ENCODE measurements around the gene ROBO1. TPM values are rescaled to one million over a fixed set of nuclear protein-coding genes. Genes with fewer than 3 reads are reported as not detected.

Gene ROBO1
- total and polyA plus RNA-seq, 2 donors (not counting 3 experiments of a cell fraction or from before 2014, with no cell fraction given): 5.9 to 14.2 TPM

DNA sequence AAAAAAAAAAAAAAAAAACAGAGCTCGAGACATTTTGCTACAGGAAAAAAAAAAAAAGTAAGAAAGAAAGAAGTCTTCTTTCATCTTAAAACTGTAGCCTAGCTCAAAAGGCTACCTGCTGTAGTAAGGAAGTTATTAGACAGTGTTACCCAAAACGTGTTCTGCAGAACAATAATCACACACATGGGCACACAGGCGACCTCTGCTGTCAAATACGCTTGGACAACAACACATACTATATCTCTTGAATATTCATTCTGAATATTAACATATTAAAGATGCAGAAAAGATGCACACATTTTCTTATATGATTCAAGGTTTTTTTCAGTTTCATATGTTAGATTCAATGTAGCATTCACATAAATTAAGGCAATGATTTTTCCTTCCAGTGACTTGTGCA is 215.8 kb downstream of the ROBO1 start:
- no peaks in the 10 kb centered on the region for H3K79me2 ChIP-seq (ENCODE audit: control insufficient read depth, insufficient read depth, low read length)
- TF ChIP-seq, protein P1, sequence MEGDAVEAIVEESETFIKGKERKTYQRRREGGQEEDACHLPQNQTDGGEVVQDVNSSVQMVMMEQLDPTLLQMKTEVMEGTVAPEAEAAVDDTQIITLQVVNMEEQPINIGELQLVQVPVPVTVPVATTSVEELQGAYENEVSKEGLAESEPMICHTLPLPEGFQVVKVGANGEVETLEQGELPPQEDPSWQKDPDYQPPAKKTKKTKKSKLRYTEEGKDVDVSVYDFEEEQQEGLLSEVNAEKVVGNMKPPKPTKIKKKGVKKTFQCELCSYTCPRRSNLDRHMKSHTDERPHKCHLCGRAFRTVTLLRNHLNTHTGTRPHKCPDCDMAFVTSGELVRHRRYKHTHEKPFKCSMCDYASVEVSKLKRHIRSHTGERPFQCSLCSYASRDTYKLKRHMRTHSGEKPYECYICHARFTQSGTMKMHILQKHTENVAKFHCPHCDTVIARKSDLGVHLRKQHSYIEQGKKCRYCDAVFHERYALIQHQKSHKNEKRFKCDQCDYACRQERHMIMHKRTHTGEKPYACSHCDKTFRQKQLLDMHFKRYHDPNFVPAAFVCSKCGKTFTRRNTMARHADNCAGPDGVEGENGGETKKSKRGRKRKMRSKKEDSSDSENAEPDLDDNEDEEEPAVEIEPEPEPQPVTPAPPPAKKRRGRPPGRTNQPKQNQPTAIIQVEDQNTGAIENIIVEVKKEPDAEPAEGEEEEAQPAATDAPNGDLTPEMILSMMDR (IDR thresholded peaks at IDR 0.05; ENCODE audit: extremely low read depth in 1 of 2, insufficient read depth in 1 of 2, low read depth in 1 of 2, low read length in 2 of 2): no peak
- TF ChIP-seq EZH2 (IDR thresholded peaks at IDR 0.05; ENCODE audit: borderline replicate concordance, low read depth, low read length, severe bottlenecking) (no peak), FOS (IDR thresholded peaks at IDR 0.05; ENCODE audit: borderline replicate concordance, insufficient read depth, low read length) (no peak), JUN (IDR thresholded peaks at IDR 0.05; ENCODE audit: borderline replicate concordance, insufficient read depth, insufficient read length, low read depth) (no peak), POLR2A (IDR thresholded peaks at IDR 0.05; ENCODE audit: low read depth, low read length) (no peak), GATA2 (IDR thresholded peaks at IDR 0.05; ENCODE audit: insufficient read depth, insufficient read length, low read depth, low read length) (no peak), POLR2AphosphoS5 (IDR thresholded peaks at IDR 0.05; ENCODE audit: insufficient read depth, low read depth, low read length) (no peak), MYC (IDR thresholded peaks at IDR 0.05; ENCODE audit: low read depth, low read length) (no peak)
- TF ChIP-seq, protein P2, sequence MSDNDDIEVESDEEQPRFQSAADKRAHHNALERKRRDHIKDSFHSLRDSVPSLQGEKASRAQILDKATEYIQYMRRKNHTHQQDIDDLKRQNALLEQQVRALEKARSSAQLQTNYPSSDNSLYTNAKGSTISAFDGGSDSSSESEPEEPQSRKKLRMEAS (IDR thresholded peaks at IDR 0.05; ENCODE audit: insufficient read depth, insufficient read length): no peak
- DNase-seq (ENCODE audit: low read depth, low spot score): no peak
- no peaks in the 10 kb centered on the region for H3K9me1 ChIP-seq (replicated peaks; ENCODE audit: control insufficient read depth, extremely low read depth, insufficient read depth, low read length)
- intact Hi-C loops (cut with micrococcal nuclease) (no loop called here), dilution Hi-C loops (cut with MboI; ENCODE audit: extremely low pct_ligation_motif_present, low sequenced_read_pairs) (no loop called here)
- H3K9ac ChIP-seq (replicated peaks; ENCODE audit: extremely low read depth, insufficient read depth, low read length): no peak overlapping the region
- ChIA-PET POLR2A (interaction anchor here (0.6 kb wide), 1 partner anchor 584 kb away, joined by 4 read pairs; no protein-coding TSS in a partner anchor), CTCF (interaction anchor here (1.2 kb wide), 1 partner anchor 9 kb away, joined by 5 read pairs; no protein-coding TSS in a partner anchor)
- no peak overlapping the region for H2AFZ ChIP-seq (ENCODE audit: low read depth, low read length)
- no peaks in the 10 kb centered on the region for H3K4me1 ChIP-seq (ENCODE audit: control insufficient read depth, extremely low read depth, insufficient read depth, low read length)
- no peak overlapping the region for H3K4me2 ChIP-seq (ENCODE audit: insufficient read depth, low read length)
- no peaks in the 10 kb centered on the region for H3K9me3 ChIP-seq (replicated peaks; ENCODE audit: control insufficient read depth, insufficient read depth, low read length)
- no peak overlapping the region for H3K4me3 ChIP-seq (replicated peaks in 1 of 3; ENCODE audit: insufficient read depth in 1 of 3, low read depth in 1 of 3, low read length in 3 of 3)
- no TSS peak for BruUV-seq (replicated peaks)
- H4K20me1 ChIP-seq (replicated peaks; ENCODE audit: control insufficient read depth, extremely low read depth, insufficient read depth, low read length): no peaks in the 10 kb centered on the region
- FAIRE-seq: no peak
- no peaks in the 10 kb centered on the region for H3K27me3 ChIP-seq (ENCODE audit: control insufficient read depth in 2 of 2, insufficient read depth in 2 of 2, low read length in 2 of 2)
- no peaks in the 10 kb centered on the region for H3K36me3 ChIP-seq (ENCODE audit: control insufficient read depth in 2 of 2, extremely low read depth in 1 of 2, insufficient read depth in 2 of 2, low read length in 2 of 2)
- H3K27ac ChIP-seq (ENCODE audit: insufficient read depth, low read depth, low read length): no peak overlapping the region

Measured in endothelial cell of umbilical vein (primary cell).